Stimulated activated CD8-positive, alpha-beta memory T cell treated with anti-CD3 and anti-CD28 coated beads, Interleukin-7, amount 100 ng/mL, for 1 hour (primary cell): ENCODE measurements around the gene RECQL5.
"Not testable (repeated sequence)": the region's sequence is repeated elsewhere in the genome, so short reads cannot be mapped to it uniquely, and the experiment has no call there.

ENCODE experiments used
- DNase-seq, 2 donors: peaks; one replicate each; pipeline ENCODE4 v3.0.0-alpha.2; 2020; ENCODE audit warnings: low read depth in 2 of 2

Gene RECQL5

DNA sequence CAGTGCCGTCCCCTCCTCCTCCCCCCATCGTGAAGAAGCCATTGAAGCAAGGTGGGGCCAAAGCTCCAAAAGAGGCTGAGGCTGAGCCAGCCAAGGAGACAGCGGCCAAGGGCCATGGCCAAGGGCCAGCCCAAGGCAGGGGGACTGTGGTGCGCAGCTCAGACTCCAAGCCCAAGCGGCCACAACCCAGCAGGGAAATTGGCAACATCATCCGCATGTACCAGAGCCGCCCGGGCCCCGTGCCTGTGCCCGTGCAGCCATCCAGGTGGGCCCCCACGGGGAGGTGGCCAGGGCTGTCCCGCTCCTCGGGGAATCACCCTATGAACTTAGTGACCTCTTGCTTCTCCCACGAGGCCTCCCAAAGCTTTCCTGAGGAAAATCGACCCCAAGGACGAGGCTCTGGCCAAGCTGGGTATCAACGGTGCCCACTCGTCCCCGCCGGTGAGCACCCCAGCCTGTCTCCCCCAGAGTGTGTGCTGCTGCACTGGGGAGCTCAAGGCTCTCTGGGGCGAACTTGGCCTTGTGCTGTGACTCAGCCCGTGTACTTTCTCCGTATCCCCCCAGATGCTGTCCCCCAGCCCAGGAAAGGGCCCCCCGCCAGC is 50.3 kb downstream of the RECQL5 start:
- DNase-seq, result no peak

DNA sequence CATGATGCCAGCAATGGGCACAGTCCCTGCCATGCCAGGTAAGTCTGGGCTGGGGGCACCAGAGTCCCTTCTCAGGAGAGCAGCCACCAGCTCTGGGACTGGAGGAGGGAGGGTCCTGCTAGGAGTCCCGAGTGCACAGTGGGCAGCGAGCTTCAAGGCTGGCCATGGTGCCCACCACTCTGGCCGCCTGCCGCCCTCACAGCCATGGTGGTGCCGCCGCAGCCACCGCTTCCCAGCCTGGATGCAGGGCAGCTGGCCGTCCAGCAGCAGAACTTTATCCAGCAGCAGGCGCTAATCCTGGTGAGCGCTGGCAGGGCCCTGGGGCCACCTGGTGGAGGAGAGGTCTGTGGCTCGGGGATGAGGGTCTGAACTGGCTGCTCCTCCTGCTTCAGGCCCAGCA is 51.7 kb downstream of the RECQL5 start:
- no peak for DNase-seq

DNA sequence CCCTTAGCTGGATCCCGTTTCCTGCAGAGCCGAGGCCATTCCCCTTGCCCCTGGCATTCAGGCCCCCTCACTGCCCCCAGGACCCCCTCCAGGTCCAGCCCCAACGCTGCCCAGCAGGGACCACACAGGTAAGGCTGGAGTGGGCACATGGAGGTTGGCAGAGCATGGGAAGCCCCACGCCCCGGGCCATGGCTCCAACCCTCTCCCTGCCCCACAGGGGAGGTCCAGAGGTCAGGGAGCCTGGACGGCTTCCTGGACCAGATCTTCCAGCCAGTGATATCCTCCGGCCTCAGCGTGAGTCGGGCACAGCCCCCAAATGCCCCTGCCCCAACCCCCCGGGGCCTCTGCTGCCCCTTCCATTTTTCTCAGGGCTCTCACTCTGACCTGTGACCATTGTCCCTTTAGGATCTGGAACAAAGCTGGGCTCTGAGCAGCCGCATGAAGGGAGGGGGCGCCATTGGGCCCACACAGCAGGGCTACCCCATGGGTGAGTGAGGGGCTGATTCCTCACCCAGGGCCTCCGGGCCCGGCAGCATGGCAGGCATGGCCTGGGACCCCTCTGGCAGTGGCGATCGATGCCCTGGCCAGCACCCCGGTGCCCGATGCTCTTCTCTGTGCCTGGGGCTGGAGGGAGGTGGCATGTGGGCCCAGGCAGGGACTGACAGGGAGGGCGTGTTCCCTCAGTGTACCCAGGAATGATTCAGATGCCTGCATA is 52.2 kb downstream of the RECQL5 start:
- no peak for DNase-seq

DNA sequence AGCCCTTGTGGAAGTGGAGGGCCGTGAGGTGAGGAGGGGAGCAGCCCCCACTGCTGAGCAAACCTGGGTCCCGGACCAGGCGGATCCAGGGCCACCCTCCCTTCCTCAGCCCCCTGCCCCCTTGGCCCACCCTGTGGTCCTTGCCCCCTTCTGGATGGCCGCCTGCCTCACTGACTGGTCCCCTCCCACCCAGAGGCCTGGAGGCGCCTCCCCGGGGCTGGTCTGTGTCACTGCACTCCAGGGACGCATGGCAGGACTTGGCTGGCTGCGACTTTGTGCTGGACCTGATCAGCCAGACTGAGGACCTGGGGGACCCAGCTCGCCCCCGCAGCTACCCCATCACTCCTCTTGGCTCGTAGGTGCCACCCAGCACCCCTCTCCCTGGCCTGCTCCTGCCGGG is 52.9 kb downstream of the RECQL5 start:
- no peak for DNase-seq

DNA sequence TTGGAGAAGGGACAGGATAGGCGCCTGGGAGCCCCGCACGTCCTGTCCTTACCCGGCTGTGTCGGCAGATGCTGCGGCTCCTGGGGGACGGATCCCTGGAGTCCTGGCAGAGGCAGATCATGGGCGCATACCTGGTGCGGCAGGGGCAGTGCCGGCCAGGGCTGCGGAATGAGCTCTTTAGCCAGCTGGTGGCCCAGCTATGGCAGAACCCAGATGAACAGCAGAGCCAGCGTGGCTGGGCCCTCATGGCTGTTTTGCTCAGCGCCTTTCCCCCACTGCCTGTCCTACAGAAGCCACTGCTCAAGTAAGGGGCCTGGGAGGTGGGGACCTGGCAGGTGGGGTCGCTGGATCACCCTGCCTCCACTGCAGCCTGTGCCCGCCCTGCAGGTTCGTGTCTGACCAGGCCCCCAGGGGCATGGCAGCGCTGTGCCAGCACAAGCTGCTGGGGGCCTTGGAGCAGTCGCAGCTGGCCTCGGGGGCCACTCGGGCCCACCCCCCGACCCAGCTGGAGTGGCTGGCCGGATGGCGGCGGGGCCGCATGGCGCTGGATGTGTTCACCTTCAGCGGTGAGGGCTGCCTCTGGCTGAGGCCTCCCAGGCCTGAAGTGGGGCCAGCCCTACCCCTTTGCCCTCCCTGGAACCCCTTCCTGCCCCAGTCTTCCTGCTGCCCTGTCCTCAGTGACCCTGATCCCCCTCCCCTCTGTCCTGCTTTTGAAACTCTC is 53.9 kb downstream of the RECQL5 start:
- no peak for DNase-seq

- no peak for DNase-seq
Observed at GRCh38 chr17:75611851-75612429, 55.0 kb downstream of the RECQL5 start.

DNA sequence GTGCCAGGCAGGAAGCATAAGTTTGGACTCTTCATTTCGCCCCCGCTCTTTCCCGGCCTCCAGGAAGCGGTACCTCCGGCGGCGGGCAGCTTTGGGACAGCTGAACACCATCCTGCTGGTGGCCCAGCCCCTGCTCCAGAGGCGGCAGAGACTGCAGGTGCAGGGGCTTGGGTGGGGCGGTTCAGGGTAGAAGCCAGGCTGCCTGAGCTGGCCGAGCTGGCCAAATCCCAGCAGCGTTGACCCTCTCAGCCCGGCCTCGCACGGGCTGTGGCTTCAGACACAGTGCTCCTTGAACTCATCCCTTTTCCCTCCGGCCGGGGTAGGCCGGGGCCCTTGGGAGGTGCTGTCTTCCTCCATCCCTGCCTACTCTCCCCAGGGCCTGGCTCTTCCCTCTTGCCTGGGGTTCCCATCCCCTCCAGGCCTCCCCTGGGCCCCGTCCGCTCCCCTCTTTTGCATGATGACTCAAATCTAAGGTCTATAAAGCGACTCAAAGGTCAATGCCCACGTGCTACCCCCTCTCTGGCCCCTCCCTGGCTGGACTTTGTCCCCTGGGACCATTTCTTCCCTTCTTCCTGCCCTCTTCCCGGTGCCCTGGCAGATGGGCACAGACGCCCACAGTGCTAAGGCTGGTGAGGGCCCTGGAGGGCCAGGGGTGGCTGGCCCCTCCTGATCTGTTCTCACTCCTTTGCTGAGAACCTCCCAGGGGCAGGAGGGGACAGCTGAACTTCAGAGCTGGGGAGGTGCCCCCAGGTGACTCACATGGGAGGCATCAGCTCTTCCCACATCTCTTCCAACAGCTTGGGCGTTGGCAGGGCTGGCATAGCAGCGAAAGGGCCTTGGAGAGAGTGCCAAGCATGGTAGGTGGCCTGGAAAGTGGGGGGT is 56.6 kb downstream of the RECQL5 start:
- no peak for DNase-seq

- DNase-seq, result no peak
Observed at GRCh38 chr17:75607086-75607485, 59.9 kb downstream of the RECQL5 start.

DNA sequence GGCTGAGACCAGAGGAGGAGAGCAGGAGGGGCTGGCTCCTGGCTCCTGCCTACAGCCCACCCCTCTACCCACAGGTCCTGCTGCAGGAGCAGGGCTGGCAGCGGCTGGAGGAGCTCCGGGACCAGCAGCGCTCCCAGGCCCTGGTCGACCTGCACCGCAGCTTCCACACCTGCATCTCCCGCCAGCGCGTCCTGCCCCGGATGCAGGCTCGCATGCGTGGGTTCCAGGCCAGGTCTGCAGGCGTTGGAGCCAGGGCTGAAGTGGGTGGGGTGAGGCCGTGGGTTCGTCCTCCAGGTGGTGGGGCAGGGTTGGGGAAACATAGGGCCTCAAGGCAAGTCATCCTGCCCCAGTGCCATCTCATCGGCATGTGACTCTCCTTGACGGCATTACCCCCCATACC is 61.2 kb downstream of the RECQL5 start:
- DNase-seq, result no peak

DNA sequence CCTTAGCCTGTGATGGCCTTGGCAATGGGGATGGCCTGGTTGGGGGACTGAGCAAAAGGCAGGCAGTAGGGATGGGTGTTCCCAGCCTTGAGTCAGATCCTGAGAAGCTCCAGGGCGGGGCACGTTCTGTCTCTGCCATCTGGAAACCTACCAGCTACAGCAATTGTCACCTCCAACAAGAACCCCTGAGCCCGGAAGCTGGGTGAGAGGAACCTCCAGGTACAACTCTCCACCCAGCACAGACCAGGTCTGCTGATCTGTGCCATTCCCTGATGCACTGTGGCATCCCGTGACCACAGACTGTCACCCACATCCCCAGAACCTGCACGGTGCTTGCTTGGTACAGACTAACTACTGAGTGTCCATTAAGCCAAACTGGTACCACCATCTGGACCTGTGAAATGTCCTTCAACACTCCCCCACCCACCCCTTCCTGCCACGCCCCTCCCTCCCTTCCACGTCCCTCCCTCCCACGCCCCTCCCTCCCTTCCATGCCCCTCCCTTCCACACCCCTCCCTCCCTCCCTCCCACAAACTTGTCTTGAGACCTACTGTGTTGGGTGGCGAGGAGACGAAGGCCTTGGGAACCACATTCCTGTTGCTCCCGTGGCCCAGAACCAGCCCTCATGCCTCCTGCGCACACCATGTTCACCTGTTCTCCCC is 62.8 kb downstream of the RECQL5 start:
- DNase-seq, result no peak

DNA sequence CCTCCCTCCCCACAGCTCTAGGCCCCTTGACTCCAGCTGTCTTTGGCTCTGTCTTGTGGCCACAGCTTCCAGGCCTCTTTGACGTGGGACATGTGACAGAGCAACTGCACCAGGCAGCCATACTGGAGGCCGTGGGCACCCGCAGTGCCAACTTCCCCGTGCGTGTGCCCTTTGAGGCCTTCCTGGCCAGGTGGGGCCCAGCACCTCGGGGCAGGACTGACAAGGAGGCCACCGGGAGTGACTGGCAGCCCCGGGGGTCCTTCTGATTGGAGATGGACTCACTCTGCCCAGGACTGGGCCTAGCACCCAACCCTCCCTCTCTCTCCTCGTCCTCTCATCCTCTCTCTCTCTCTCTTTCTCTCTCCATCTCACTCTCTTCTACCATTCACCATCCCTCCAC is 63.8 kb downstream of the RECQL5 start:
- no peak for DNase-seq

DNA sequence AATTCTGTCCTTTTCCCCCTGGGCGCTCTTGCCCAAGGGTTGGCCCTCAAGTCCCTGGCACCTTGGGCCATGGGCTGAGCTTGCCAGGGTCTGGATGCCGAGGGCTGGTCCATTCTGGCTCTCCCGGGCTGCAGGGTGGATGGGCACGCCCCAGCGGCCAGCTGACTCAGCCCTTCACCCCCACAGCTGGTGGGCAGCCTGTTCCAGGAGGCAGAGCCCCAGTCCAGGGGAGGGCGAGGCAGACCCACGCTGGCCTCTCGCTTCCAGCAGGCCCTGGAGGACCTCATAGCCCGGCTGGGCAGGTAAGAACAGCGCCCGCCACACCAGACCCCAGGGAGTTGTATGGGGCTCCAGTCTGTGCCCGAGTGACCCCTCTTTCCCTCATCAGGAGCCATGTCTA is 64.3 kb downstream of the RECQL5 start:
- DNase-seq, result no peak

DNA sequence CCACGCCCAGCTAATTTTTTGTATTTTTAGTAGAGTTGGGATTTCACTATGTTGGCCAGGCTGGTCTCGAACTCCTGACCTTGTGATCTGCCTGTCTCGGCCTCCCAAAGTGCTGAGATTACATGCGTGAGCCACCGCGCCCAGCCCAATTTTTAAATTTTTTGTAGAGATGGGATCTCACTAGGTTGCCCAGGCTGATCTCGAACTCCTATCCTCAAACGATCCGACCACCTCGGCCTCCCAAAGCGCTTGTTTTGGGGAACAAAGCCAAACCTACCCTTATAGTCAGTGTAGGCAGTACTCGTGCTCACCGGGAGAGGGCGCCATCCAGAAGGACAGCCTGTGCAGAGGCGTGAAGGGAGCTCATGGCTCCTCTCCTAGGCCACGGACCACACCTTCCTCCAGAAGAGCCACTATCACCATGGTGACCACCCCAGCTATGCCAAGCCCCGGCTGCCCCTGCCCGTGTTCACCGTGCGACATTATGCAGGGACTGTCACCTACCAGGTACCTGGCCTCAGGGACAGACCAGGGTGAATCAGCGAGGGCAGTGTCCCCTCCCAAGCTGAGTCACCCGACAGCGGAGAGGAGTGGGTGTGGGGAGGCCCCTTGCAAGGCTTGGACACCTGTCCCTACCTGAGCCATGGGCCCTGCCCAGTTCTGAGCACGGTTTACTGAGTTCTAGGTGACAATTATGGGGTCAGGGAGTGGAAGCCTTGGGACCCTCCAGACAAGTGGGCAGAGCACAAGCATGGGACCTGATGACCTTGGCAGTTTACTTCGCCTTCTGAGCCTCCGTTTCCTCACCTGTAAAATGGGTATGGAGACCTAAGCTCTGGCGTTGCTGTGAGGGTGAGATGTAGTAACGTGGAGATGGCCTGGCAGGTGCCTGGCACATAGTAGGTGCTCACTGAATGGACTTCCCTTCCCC is 65.6 kb downstream of the RECQL5 start:
- peak in 1 of 2 donors; percentile 32 for DNase-seq

DNA sequence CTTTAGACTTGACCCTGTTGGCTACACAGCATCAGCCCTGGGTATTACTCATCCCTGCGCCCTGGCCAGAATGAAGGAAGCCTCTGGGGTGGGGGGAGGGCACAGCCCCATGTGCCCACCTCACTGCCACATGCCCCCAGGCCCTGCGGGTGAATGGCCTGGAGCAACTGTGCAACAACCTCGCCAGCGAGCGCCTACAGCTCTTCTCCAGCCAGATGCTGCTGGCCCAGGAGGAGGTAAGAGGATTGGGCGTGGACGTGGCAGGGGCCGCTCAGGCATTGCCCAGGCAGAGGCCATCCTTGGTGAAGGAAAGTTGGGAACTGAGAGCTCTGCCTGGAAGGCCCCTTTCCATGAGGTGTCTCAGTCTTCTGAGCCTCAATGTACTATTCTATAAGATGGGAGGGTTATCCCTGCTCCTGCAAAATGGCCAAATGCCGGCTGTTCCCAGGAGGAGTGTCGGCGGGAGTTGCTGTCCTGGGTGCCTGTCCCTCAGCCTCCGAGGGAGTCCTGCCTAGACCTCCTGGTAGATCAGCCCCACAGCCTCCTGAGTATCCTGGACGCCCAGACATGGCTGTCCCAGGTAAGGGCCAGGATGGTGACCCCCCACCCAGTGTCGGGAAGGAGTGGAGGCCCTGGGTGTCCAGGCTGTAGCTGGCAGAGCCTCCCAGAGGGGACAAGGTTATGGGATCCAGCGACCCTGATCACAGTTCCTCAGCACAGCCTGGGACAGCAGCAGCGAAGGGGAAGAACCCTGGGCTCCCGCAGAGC is 70.5 kb downstream of the RECQL5 start:
- no peak for DNase-seq

DNA sequence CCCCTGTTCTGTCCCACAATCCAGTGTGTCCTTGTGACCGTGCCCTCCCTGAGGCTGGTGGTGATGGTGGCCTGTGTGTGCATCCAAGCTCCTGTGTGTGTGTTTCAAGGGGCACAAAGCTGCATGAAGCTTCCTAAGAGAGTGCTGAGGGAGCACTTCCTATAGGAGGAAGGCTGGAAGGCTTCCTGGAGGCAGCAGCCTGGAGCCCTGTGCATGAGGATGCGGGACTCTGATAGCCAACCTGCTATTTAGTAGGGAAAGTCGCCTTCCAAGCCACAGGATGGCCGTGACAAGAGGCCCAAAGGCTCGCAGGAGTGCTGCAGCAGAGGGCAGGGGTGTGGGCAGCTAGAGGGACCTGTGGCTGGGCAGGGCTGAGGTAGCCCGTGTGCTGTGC is 71.0 kb downstream of the RECQL5 start:
- no peak for DNase-seq

DNA sequence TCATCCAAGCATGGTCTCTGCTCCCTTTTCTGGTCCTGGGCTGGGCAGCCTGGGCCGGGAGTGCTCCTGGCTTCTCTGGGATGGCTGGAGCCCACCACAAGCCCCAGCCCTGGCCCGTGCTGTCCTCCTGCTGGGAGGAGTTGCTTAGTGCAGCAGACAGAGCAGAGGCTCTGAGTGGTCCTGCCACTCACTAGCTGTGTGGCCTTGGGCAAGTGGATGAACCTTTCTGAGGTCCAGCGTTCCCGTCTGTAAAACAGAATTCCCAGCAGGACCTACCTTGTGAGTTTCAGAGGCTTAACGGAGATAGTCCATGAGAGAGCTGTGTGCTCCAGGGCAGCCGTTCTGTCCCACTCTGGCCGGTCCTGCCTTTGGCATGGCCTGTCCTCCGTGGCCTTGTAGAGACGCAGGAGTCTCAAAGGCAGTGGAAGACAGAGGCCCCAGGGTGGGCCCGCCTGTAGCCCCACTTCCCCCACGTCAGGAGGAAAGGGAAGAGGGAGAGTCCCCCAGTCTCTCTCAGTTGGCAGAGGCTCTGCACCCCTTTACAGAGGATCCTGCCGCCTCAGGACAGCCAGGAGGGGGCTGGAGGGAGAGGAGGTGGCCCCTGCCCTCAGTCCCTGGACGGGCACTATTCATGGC is 71.6 kb downstream of the RECQL5 start:
- DNase-seq, result no peak

- DNase-seq, result no peak
Observed at GRCh38 chr17:75594499-75595283, 72.3 kb downstream of the RECQL5 start.

GRCh38 chr17:75593430-75593829 is 73.5 kb downstream of the RECQL5 start:
- not testable (repeated sequence) for DNase-seq
